Ascending aorta (tissue), 2 donors: Measurements from ENCODE around the gene MAPK1. TPM values are rescaled to one million over a fixed set of nuclear protein-coding genes. Genes with fewer than 3 reads are reported as not detected.
"Not testable (repeated sequence)": the region's sequence is repeated elsewhere in the genome, so short reads cannot be mapped to it uniquely, and the experiment has no call there.

Experiments
- DNase-seq, 2 donors: peaks; one replicate each; pipeline ENCODE4 v3.0.0-alpha.2; 2019; ENCODE audit warnings: low spot score in 2 of 2
- H3K27ac ChIP-seq, 2 donors: fragments of 200-600 bp; sonication (generic); one replicate each; pipeline ENCODE4 v1.5.1; 2016 to 2017; ENCODE audit warnings: mild to moderate bottlenecking in 1 of 2
- H3K27me3 ChIP-seq: fragments of 200-600 bp; sonication (generic); one replicate; pipeline ENCODE4 v1.5.1; 2017
- H3K36me3 ChIP-seq, 2 donors: fragments of 200-600 bp; sonication (generic); one replicate each; pipeline ENCODE4 v1.5.1; 2016
- H3K4me1 ChIP-seq, 2 donors: fragments of 200-600 bp; sonication (generic); one replicate each; pipeline ENCODE4 v1.5.1; 2016 to 2017; ENCODE audit warnings: mild to moderate bottlenecking in 1 of 2
- H3K4me3 ChIP-seq, 2 donors: fragments of 200-600 bp; sonication (generic); one replicate each; pipeline ENCODE4 v1.5.1; 2016 to 2017; ENCODE audit warnings: mild to moderate bottlenecking in 1 of 2
- H3K9me3 ChIP-seq, 2 donors: fragments of 200-600 bp; sonication (generic); one replicate each; pipeline ENCODE4 v1.5.1; 2016
- CTCF ChIP-seq, 3 experiments: fragments of 200-600 bp in 2 of 3; fragments of 450-650 bp in 1 of 3; sonication (generic) in 2 of 3; IDR thresholded peaks; one replicate each; pipeline ENCODE4 v1.5.1; 2016 to 2019; ENCODE audit warnings: antibody characterized with exemption in 3 of 3, mild to moderate bottlenecking in 1 of 3, moderate library complexity in 1 of 3
- intact Hi-C: fragments of 100-400 bp; cut with DNase I; formaldehyde crosslinking; loops from one replicate; pipeline ENCODE4 v1.15.1; 2023
- total RNA-seq: library from RNA; depleted of rRNA; stranded (reverse); fragments of >200 nt; gene quantifications from one replicate; pipeline ENCODE4 v1.1.0, GENCODE V29; 2016

MAPK1 gene
- total RNA-seq, 1 donor from 2014 or later, result 43.3 TPM

- DNase-seq, result no peak
- Histone ChIP-seq H3K4me1 (no peaks in the 10 kb centered on the region), H3K27me3 (no peaks in the 10 kb centered on the region), H3K27ac (no peak overlapping the region), H3K9me3 (no peaks in the 10 kb centered on the region), H3K4me3 (no peak overlapping the region), H3K36me3 (no peaks in the 10 kb centered on the region)
- intact Hi-C loops, result no loop called here
- TF ChIP-seq CTCF (IDR thresholded peaks at IDR 0.05), result no peak
These were observed 40.4 kb upstream of the MAPK1 start for GRCh38 chr22:21907638-21908522.

- intact Hi-C loops, H3K9me3 ChIP-seq, H3K36me3 ChIP-seq, H3K27me3 ChIP-seq, H3K4me3 ChIP-seq, DNase-seq, H3K27ac ChIP-seq, H3K4me1 ChIP-seq: not testable (repeated sequence)
These were observed 37.8 kb upstream of the MAPK1 start for GRCh38 chr22:21905234-21905633.

- no peaks in the 10 kb centered on the region for H3K27me3 ChIP-seq
- no peak overlapping the region for H3K27ac ChIP-seq
- H3K36me3 ChIP-seq, result no peaks in the 10 kb centered on the region
- no peak for DNase-seq
- no peak overlapping the region for H3K4me3 ChIP-seq
- no peaks in the 10 kb centered on the region for H3K4me1 ChIP-seq
- intact Hi-C loops, result no loop called here
- no peak for TF ChIP-seq CTCF (IDR thresholded peaks at IDR 0.05)
- H3K9me3 ChIP-seq, result no peaks in the 10 kb centered on the region
These were observed 36.9 kb upstream of the MAPK1 start for GRCh38 chr22:21904250-21904789.

- DNase-seq, result no peak
- no peak for TF ChIP-seq CTCF (IDR thresholded peaks at IDR 0.05)
- Histone ChIP-seq H3K4me3 (no peak overlapping the region), H3K27me3 (no peaks in the 10 kb centered on the region), H3K36me3 (no peaks in the 10 kb centered on the region), H3K4me1 (no peaks in the 10 kb centered on the region), H3K27ac (no peak overlapping the region), H3K9me3 (no peaks in the 10 kb centered on the region)
- intact Hi-C loops, result no loop called here
These were observed 35.8 kb upstream of the MAPK1 start for GRCh38 chr22:21903283-21903682.

- no peak overlapping the region for H3K4me3 ChIP-seq
- DNase-seq, result no peak
- intact Hi-C loops, result no loop called here
- H3K9me3 ChIP-seq, result no peaks in the 10 kb centered on the region
- no peak overlapping the region for H3K27ac ChIP-seq
- no peaks in the 10 kb centered on the region for H3K36me3 ChIP-seq
- no peaks in the 10 kb centered on the region for H3K4me1 ChIP-seq
- H3K27me3 ChIP-seq, result no peaks in the 10 kb centered on the region
- TF ChIP-seq CTCF (IDR thresholded peaks at IDR 0.05), result no peak
These were observed 35.0 kb upstream of the MAPK1 start for GRCh38 chr22:21902296-21903087.
